ENCODE measurements around the gene C8A. TPM values are rescaled to one million over a fixed set of nuclear protein-coding genes. Genes with fewer than 3 reads are reported as not detected.

The C8A gene
- polyA plus RNA-seq, 1 experiment = not detected

DNA sequence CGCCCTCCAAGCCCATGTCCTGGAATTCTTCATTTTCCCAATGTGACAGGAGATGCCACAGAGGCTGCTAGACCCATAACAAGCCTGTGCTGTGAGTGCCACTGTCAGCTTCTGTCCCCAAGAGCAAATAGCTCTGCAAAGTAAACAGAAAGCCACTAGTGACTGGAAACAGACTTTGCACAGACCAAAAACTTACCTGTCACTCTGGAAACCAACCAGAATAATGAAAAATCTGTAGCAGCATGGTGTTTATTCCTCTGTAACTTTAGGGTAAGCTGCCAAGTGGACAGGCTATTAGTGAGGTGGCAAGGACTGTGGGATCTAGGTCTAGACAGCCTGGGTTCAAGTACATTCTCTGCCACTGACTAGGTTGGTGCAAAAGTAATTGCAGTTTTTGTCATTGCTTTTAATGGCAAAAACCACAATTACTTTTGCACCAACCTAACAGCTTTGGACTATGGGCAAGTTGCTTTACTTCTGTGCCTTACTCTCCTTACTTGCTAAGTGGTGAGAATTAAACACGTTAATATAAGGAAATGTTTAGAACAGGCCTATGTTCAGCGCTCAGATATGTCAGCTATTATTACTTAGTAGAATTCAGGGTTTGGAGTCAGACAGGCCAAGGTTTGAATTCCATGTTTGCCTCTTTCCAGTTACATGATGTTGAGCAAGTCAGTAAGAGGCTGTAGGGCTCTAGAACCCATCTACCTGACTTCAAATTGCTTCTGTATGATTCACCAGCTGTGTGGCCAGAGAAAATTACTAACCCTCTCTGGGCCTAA, 111.5 kb downstream of the C8A start, which contains the start of gene C8B:
Gene C8B (minus strand): TSS at position 100 of the 782 bp plus-strand sequence. CDS start 67 bp downstream, at position 33.
- TF ChIP-seq CTCF (IDR thresholded peaks at IDR 0.05; ENCODE audit: insufficient read depth, low read depth, low read length) = no peak
- H3K36me3 ChIP-seq (ENCODE audit: control insufficient read depth, insufficient read depth, low read length) = no peaks in the 10 kb centered on the region
- ChIA-PET POLR2A (no interaction called here), CTCF (interaction anchor here (0.6 to 3.2 kb wide), 4 partner anchors 11 to 175 kb away, joined by 3 to 13 read pairs (median 4); no protein-coding TSS in a partner anchor)
- H3K4me3 ChIP-seq (ENCODE audit: low read depth, low read length) = no peak within 1 kb of the TSS
- no peaks in the 10 kb centered on the region for H3K27me3 ChIP-seq (ENCODE audit: control insufficient read depth, insufficient read depth, low read length)
- DNase-seq (ENCODE audit: low read depth) = no peak

- Histone ChIP-seq H3K4me3 (ENCODE audit: low read depth, low read length) (no peak overlapping the region), H3K36me3 (ENCODE audit: control insufficient read depth, insufficient read depth, low read length) (no peaks in the 10 kb centered on the region), H3K27me3 (ENCODE audit: control insufficient read depth, insufficient read depth, low read length) (no peaks in the 10 kb centered on the region)
- no peak for DNase-seq (ENCODE audit: low read depth)
- ChIA-PET POLR2A (no interaction called here), CTCF (interaction anchor here (1.6 to 3.2 kb wide), 2 partner anchors 10 to 135 kb away, joined by 6 to 13 read pairs; no protein-coding TSS in a partner anchor)
- no peak for TF ChIP-seq CTCF (IDR thresholded peaks at IDR 0.05; ENCODE audit: insufficient read depth, low read depth, low read length)
These were observed 112.1 kb downstream of the C8A start for GRCh38 chr1:56966698-56966999.

DNA sequence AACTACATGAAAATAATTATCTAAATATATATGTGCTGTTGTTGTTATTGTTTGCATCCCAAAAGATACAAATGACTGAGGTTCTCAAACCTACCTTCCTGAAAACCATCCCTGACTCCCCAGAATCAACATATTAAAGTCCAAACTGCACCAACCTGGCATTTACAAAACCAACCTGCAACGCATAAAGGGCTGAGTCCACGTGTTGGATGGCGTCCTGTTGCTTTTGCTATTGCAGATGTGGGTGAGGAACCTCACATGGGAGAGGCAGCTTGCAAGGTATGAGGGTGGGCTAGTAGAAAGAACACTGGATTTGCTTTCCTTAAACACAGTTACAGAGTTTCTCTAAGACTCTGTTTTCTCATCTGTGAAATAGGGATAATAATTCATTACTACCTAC, 112.8 kb downstream of the C8A start:
- DNase-seq (ENCODE audit: low read depth) = no peak
- CTCF ChIA-PET = interaction anchor here (1.4 to 3.2 kb wide), 5 partner anchors 8 to 135 kb away, joined by 3 to 22 read pairs (median 11); no protein-coding TSS in a partner anchor
- POLR2A ChIA-PET = no interaction called here
- Histone ChIP-seq H3K36me3 (ENCODE audit: control insufficient read depth, insufficient read depth, low read length) (no peaks in the 10 kb centered on the region), H3K4me3 (ENCODE audit: low read depth, low read length) (no peak overlapping the region), H3K27me3 (ENCODE audit: control insufficient read depth, insufficient read depth, low read length) (no peaks in the 10 kb centered on the region)
- TF ChIP-seq CTCF (IDR thresholded peaks at IDR 0.05; ENCODE audit: insufficient read depth, low read depth, low read length) = no peak

Other genes starting within 250 kb of the C8A start
- 0.70 and 1.6 TPM in 2 replicates for gene PRKAA2, start 209.5 kb upstream of the C8A start, polyA plus RNA-seq (2011; rRNA removed)
- not detected in 2 replicates for gene FYB2, start 35.4 kb upstream of the C8A start, polyA plus RNA-seq (2011; rRNA removed)
- gene C8B, start 111.2 kb downstream of the C8A start, polyA plus RNA-seq (2011; rRNA removed) = not detected in 2 replicates

All from BJ (cell line).